Esophagus muscularis mucosa (tissue), 3 donors: ENCODE results near the gene GRB14.

Source experiments
- POLR2A ChIP-seq: fragments of 450-650 bp; IDR thresholded peaks from one replicate; pipeline ENCODE4 v1.6.1; 2017; ENCODE audit warnings: antibody characterized with exemption, moderate library complexity, mild to moderate bottlenecking, low read depth
- TF ChIP-seq, protein P1 (sequence below), 3 experiments: fragments of 200-600 bp in 2 of 3; fragments of 450-650 bp in 1 of 3; sonication (generic) in 2 of 3; IDR thresholded peaks; one replicate each; pipeline ENCODE4 v1.5.1; 2017 to 2019; ENCODE audit warnings: antibody characterized with exemption in 3 of 3, mild to moderate bottlenecking in 2 of 3, moderate library complexity in 1 of 3

DNA sequence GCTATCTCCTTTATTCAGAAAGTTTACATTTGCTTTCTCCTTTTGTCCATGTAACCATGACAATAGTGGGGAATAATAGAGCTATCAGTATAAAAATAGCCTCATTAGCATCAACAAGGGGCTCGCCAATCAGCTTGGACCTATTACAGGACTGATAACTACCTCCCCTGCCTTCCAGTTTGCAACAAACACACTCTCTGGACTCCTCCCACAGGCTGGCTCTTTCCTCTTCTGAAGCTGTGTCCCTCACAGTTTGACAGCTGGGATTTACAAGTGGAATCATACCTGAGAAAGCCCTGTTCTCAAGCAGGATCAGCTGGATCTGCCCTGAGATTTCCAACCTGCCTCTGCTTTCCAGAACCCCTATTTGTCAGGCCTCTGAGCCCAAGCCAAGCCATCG lies 162.5 kb downstream of the GRB14 start:
- TF ChIP-seq POLR2A = no peak
- TF ChIP-seq, protein P1, sequence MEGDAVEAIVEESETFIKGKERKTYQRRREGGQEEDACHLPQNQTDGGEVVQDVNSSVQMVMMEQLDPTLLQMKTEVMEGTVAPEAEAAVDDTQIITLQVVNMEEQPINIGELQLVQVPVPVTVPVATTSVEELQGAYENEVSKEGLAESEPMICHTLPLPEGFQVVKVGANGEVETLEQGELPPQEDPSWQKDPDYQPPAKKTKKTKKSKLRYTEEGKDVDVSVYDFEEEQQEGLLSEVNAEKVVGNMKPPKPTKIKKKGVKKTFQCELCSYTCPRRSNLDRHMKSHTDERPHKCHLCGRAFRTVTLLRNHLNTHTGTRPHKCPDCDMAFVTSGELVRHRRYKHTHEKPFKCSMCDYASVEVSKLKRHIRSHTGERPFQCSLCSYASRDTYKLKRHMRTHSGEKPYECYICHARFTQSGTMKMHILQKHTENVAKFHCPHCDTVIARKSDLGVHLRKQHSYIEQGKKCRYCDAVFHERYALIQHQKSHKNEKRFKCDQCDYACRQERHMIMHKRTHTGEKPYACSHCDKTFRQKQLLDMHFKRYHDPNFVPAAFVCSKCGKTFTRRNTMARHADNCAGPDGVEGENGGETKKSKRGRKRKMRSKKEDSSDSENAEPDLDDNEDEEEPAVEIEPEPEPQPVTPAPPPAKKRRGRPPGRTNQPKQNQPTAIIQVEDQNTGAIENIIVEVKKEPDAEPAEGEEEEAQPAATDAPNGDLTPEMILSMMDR (IDR thresholded peaks at IDR 0.05) = no peak
